ENCODE data around the gene ORAI1.

DNA sequence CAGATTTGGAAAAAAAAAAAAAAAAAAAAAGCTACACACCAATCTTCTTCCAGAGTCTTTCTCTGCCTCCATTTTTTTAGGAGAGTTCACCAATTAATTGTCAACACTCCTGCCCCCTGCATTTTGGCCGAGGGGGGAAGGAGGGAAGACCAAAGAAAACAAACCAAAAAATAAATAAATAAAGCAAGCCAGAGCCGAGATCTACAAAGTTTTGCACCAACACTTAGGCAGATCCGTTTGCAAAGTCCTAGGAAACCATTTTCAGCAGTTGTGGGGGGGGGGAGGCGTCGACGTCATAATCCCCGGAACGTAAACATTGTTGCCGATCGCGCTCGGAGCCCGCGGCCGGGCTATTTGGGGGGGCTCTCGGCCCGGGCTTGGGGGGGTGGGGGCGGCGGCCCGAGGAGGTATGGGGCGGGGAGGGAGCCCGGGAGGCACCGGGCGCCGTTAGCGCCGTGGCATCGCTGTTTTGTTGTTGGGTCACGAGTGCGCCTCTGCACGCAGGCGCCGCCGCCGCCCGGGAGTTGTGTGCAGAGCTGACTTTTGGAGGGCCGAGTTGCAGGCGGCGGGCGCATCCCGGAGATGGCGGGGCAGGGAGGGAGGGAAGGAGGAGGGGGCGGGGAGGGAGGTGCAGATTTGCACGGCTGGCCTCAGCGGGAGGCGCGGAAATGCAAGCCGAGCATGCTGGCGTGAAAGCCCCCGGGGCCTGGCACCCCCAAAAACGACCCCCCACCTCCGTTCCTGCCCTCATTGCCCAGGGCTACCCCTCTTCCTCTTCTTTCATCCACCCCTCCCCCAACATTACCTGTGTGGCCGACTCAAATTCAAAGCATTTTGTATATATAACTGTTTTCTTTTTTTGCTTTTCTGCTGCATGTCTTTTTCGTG, 46.1 kb upstream of the ORAI1 start:
- TF ChIP-seq ELF4 (IDR thresholded peaks at IDR 0.05) (no peak), TARDBP (IDR thresholded peaks at IDR 0.05) (no peak), LEF1 (IDR thresholded peaks at IDR 0.05; ENCODE audit: borderline replicate concordance) (no peak)

Measured in HEK293T (cell line).